ENCODE data around the gene PLCG2.
"Not testable (repeated sequence)": the region's sequence is repeated elsewhere in the genome, so short reads cannot be mapped to it uniquely, and the experiment has no call there.

The PLCG2 gene

DNA sequence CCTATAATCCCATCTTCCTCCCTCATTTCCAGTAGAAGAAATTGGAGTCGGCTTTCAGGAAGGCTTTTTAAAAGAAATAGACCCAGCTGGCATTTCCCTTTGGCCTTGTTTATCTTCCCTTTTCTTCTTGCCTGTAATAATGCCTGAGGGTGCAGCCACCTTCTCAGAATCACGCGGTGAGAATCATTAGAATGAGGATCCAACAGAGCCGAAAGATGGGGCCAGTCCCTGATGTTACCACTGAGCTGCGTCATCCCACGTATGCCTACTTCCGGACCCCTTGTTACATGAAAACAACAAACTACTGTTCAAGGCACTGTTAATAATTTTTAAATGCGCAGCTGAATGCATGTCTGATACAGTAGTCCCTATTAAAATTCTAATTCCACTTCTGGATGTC is 208.0 kb downstream of the PLCG2 start:
- in situ Hi-C loops (cut with MboI; ENCODE audit: low sequenced_read_pairs) = no loop called here

GRCh38 chr16:81987706-81988105 is 208.6 kb downstream of the PLCG2 start:
- in situ Hi-C loops (cut with MboI; ENCODE audit: low sequenced_read_pairs) = no loop called here

GRCh38 chr16:81992859-81993258 is 213.8 kb downstream of the PLCG2 start:
- in situ Hi-C loops (cut with MboI; ENCODE audit: low sequenced_read_pairs) = no loop called here

GRCh38 chr16:81994485-81994884 is 215.4 kb downstream of the PLCG2 start:
- in situ Hi-C loops (cut with MboI; ENCODE audit: low sequenced_read_pairs) = no loop called here

- in situ Hi-C loops (cut with MboI; ENCODE audit: low sequenced_read_pairs) = no loop called here
Observed at GRCh38 chr16:81995651-81996050, 216.6 kb downstream of the PLCG2 start.

GRCh38 chr16:81996664-81997509 is 217.8 kb downstream of the PLCG2 start:
- in situ Hi-C loops (cut with MboI; ENCODE audit: low sequenced_read_pairs) = no loop called here

DNA sequence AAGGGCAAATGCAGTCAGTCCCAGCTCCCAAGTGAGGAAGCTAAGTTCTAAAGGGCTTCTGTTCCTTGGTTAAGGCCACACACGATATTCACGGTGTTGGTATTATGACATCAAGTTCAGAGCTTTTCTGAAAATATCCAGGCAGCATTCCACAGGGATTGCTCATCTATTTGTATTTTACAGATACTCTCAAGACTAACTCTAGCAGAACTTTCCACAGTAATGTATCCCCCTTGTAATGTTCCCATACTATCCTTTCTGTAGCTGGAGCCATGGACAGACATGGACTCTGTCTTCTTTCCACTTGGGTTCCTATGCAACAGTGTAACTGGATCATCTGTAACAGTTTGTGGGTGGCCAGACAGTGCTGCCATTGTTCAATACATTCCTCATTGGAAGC is 218.6 kb downstream of the PLCG2 start:
- in situ Hi-C loops (cut with MboI; ENCODE audit: low sequenced_read_pairs) = no loop called here

DNA sequence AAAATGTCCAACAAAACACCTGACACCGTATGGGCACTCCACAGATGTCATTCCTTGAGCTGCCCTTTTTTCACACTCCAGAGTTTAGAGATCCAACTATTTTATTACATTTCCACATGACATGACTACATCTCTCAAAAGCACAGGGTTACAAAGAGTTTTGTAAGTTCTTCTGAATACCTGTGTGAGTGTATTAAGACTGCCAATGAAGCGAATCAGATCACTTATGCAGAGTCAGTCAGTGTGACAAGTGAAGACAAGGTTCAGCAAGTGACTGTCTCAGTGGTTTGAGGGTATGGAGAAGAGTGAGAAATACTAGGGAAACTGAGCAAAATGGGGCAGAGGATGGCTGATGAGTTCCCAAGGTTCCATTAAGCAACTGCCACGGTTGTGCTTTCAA is 223.7 kb downstream of the PLCG2 start:
- in situ Hi-C loops (cut with MboI; ENCODE audit: low sequenced_read_pairs) = no loop called here

- in situ Hi-C loops (cut with MboI; ENCODE audit: low sequenced_read_pairs) = no loop called here
Observed at GRCh38 chr16:82004601-82005000, 225.5 kb downstream of the PLCG2 start.

DNA sequence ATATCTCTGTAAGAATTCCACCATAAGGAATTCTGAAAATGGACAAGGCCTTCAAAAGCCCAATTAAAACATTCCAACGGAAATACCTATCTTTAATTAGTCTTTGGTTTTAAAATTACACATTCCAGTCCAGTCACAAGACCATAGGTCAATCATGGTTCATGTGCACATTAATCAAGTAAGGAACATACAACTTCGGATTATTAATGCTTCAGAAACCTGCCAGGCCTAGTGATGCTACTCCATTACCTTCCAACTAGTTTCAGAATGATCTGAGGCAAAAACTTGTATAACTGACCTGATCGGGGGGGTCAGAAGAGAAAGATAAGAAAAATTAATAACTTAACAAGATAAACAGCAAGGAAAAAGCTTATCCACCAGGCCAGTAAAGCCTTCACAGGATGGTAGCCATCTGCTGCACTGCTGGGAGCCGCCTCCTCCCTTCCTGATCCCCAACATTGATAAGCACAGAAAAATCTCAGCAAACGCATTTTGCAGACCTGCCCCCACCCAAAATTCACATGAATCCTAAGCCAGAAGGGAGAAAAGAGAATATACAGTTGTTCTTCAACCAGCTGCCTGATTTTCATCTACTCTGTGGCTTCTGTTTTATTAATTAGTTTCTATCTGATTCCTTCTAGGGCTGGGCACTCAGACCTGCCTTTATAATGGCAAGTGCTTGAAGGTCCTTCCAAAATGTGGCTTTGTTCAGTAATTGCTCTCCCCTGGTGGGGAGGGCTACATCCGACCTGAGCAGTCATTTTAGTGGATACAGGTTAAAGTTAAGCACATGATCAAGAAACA is 226.1 kb downstream of the PLCG2 start:
- in situ Hi-C loops (cut with MboI; ENCODE audit: low sequenced_read_pairs) = no loop called here

GRCh38 chr16:82006036-82006435 is 226.9 kb downstream of the PLCG2 start:
- in situ Hi-C loops (cut with MboI; ENCODE audit: low sequenced_read_pairs) = no loop called here

DNA sequence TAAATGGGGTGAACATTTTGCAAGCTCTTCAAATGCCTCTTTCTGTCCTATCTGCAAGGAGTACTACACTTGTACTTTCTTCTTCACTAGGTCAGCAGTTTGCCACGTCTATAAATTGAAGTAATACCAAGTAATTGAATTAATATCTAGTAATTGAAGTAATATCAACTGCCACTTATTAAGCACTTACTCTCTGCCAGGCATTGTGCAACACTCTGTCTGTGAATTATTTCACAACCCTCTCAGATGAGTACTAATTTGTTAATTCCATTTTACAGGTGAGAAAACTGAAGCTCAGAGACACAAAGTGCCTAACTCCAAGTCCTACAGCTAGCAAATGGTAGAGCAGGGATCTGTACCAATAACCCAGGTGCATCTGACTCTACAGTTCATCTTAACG is 228.1 kb downstream of the PLCG2 start:
- in situ Hi-C loops (cut with MboI; ENCODE audit: low sequenced_read_pairs) = no loop called here

GRCh38 chr16:82008957-82009592 is 230.0 kb downstream of the PLCG2 start:
- in situ Hi-C loops (cut with MboI; ENCODE audit: low sequenced_read_pairs) = no loop called here

GRCh38 chr16:82009789-82010188 is 230.7 kb downstream of the PLCG2 start:
- in situ Hi-C loops (cut with MboI; ENCODE audit: low sequenced_read_pairs) = not testable (repeated sequence)

- in situ Hi-C loops (cut with MboI; ENCODE audit: low sequenced_read_pairs) = no loop called here
Observed at GRCh38 chr16:82010649-82011048, 231.6 kb downstream of the PLCG2 start.

DNA sequence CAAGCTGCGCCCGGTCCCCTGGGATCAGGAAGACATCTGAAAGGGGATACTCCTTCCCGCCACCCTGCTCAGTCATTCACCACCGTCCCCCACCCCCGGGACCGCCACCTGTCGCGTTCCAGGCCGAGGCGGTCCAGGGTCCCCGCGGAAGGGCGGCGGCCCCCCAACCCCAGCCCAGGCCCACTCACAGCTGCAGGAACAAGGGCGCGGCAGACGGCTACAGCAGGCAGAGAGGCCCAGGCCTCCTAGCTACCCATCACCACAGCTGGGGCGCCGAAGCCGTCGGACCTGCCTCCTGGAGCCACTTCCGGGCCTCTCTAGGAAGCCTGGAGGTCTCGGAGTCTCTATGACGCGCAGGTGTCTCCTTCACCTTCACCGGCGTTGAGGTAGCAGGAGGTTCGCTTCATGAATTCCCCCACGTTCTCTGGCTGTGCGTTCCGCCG is 232.1 kb downstream of the PLCG2 start, which contains the start of gene SDR42E1:
TSS of gene SDR42E1 (minus strand) at position 272 of the 443 bp plus-strand sequence. CDS start 10,612 bp downstream, outside the sequence.
- in situ Hi-C loops (cut with MboI; ENCODE audit: low sequenced_read_pairs) = no loop called here

All from hTERT RPE-1 (cell line).